ENCODE measurements around the gene DEXI. TPM values are rescaled to one million over a fixed set of nuclear protein-coding genes. Genes with fewer than 3 reads are reported as not detected.
"Not testable (repeated sequence)": the region's sequence is repeated elsewhere in the genome, so short reads cannot be mapped to it uniquely, and the experiment has no call there.

Gene DEXI
- total and polyA plus RNA-seq, 10 donors: 14.9 to 81.5 (median 33.5) TPM

GRCh38 chr16:10944249-10945064, 2.2 kb upstream of the DEXI start, which contains the start of gene CLEC16A:
CLEC16A (plus strand) TSS chr16:10944564; CDS start chr16:10944718, 154 bp downstream.
- H3K27ac ChIP-seq: peak within 1 kb of the TSS; percentile 48 to 93 (median 84)
- H3K9me3 ChIP-seq: no peaks in the 10 kb centered on the region
- peak; percentile 100 for DNase-seq
- peak within 1 kb of the TSS; percentile 56 to 98 (median 86) for H3K4me3 ChIP-seq
- no peaks in the 10 kb centered on the region for H3K36me3 ChIP-seq
- intact Hi-C loops (cut with DNase I; ENCODE audit: low total_unique reads): no loop called here
- WGBS, 5 donors: 0 to 1% (median 1%) methylated on average over 68 to 86 of the region's 86 CpGs
- TF ChIP-seq, protein P1, sequence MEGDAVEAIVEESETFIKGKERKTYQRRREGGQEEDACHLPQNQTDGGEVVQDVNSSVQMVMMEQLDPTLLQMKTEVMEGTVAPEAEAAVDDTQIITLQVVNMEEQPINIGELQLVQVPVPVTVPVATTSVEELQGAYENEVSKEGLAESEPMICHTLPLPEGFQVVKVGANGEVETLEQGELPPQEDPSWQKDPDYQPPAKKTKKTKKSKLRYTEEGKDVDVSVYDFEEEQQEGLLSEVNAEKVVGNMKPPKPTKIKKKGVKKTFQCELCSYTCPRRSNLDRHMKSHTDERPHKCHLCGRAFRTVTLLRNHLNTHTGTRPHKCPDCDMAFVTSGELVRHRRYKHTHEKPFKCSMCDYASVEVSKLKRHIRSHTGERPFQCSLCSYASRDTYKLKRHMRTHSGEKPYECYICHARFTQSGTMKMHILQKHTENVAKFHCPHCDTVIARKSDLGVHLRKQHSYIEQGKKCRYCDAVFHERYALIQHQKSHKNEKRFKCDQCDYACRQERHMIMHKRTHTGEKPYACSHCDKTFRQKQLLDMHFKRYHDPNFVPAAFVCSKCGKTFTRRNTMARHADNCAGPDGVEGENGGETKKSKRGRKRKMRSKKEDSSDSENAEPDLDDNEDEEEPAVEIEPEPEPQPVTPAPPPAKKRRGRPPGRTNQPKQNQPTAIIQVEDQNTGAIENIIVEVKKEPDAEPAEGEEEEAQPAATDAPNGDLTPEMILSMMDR (IDR thresholded peaks at IDR 0.05 in 8 of 11, conservative IDR thresholded peaks at IDR 0.05 in 3 of 11): peak in 5 of 11 experiments; percentile 23 to 56 (median 36)
- TF ChIP-seq POLR2A (IDR thresholded peaks at IDR 0.05) (peak; percentile 58 to 79 (median 62)), POLR2AphosphoS5 (IDR thresholded peaks at IDR 0.05) (peak; percentile 96 to 98 (median 96))
- no peaks in the 10 kb centered on the region for H3K27me3 ChIP-seq (replicated peaks in 1 of 7)
- peaks cover 42 to 91% (median 83%) of the 10 kb centered on the region in 6 donors for H3K4me1 ChIP-seq

DNA sequence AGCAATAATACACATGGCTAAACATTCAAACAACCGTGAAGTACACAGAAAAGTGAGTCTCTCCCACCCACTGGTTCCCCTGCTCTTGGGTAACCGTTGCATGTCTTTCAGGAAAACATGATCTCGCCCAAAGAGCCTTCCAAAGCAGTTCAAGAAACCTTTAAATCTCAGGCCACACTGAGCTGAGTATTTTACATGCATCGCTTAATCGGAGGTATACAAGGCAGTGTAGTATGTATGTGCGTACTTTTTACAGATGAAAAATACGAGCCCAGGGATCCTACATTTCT, 741 bp upstream of the DEXI start:
- WGBS, 5 donors: 77 to 88% (median 86%) methylated on average over 7 of the region's 7 CpGs
- DNase-seq: no peak
- no peak for TF ChIP-seq POLR2AphosphoS5 (IDR thresholded peaks at IDR 0.05)
- TF ChIP-seq, protein P1 (IDR thresholded peaks at IDR 0.05 in 8 of 11, conservative IDR thresholded peaks at IDR 0.05 in 3 of 11): no peak
- no peak for TF ChIP-seq POLR2A (IDR thresholded peaks at IDR 0.05)
- Histone ChIP-seq H3K9me3 (no peaks in the 10 kb centered on the region), H3K4me3 (peak overlapping the region in 5 of 8 donors; percentile 78 to 93 (median 91)), H3K27me3 (replicated peaks in 1 of 7) (no peaks in the 10 kb centered on the region), H3K27ac (peak overlapping the region in 5 of 8 donors; percentile 85 to 92 (median 87)), H3K36me3 (no peaks in the 10 kb centered on the region), H3K4me1 (peaks cover 51 to 91% (median 83%) of the 10 kb centered on the region in 6 donors)
- intact Hi-C loops (cut with DNase I; ENCODE audit: low total_unique reads): no loop called here

DNA sequence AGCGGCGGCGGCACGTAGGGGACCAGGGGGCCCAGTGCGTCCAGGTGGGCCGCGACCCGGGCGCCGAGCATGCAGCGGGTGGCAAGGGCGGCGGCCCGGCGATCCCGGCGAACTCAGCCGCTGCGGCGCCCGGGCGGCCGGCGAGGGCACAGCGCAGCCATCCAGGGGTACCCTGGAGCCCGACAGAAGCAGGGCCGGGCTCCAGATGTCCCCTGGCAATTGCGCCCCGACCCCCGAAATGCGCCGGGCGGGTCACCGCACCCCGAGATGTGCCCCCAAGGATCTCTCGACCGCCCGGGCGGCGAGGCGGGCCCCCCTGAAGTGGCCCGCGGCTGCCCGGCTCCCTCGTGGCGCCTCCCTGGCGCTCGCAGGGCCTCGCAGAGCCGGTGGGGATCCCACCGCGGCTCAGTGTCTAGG, 325 bp downstream of the DEXI start:
- intact Hi-C loops (cut with DNase I; ENCODE audit: low total_unique reads); DNase-seq: not testable (repeated sequence)
- H3K27ac ChIP-seq: peak overlapping the region; percentile 62 to 92 (median 86)

DNA sequence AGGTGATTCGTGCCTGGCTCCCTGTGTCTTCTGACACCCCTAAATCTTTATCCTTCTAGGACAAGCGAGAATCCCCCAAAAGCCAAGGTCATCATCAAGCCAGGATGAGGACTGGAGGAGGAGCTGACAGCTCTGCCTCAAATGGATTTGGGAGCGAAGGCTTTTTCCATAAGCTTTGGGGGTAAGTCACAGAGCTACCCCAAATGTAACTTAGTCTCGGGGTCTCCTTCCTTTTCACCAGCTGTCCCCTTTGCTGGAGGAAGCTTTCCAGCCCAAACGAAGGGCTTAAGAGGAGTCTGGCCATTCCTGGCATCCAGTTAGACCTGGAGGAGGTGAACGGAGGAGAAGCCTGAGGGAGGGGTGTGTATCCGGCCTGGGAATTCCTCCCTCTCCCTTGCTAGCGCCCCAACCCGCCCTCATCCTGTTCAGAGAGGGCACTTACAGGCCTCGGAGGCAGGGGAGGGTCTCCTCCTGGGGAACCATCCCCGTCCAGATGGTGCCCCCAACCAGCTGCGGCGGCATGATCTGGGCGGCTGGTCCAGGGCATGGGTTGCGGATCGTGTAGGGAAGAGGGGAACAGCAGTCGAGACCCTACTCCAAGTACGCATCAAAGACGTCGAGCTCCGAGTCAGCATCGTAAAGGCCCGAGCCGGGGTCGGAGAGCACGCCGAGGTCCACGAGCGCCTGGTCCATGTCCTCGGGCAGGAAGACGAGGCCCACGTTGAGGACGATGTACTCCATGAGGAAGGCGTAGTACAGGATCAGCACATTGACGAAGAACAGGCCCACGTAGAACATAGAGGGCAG, 938 bp downstream of the DEXI start:
- Histone ChIP-seq H3K36me3 (no peaks in the 10 kb centered on the region), H3K27me3 (replicated peaks in 1 of 7) (no peaks in the 10 kb centered on the region), H3K4me3 (peak overlapping the region; percentile 65 to 93 (median 82)), H3K4me1 (peaks cover 65 to 92% (median 87%) of the 10 kb centered on the region in 6 donors), H3K27ac (peak overlapping the region; percentile 8 to 92 (median 86)), H3K9me3 (no peaks in the 10 kb centered on the region)
- DNase-seq: peak; percentile 84
- intact Hi-C loops (cut with DNase I; ENCODE audit: low total_unique reads): no loop called here
- no peak for TF ChIP-seq POLR2A (IDR thresholded peaks at IDR 0.05)
- peak in 2 of 3 donors; percentile 51 to 68 for TF ChIP-seq POLR2AphosphoS5 (IDR thresholded peaks at IDR 0.05)
- WGBS, 5 donors: 4 to 6% (median 4%) methylated on average over 22 to 36 of the region's 36 CpGs

More for the DNA sequence above, 325 bp downstream of the DEXI start:
- H3K9me3 ChIP-seq; H3K36me3 ChIP-seq; H3K27me3 ChIP-seq (replicated peaks in 1 of 7): not testable (repeated sequence)
- Histone ChIP-seq H3K4me1 (peaks cover 60 to 92% (median 87%) of the 10 kb centered on the region in 6 donors), H3K4me3 (peak overlapping the region; percentile 65 to 93 (median 82))
- 0 to 2% (median 0%) methylated on average over 4 to 52 of the region's 52 CpGs for WGBS, 5 donors

All from spleen (tissue), 11 donors.